IPS DF 4.7 (cell line): ENCODE measurements around the gene KATNAL1.

Experiments
- DNase-seq: peaks from one replicate; pipeline ENCODE4 v3.0.0-alpha.2; 2013; ENCODE audit warnings: low spot score; ENCODE audit errors: extremely low read depth

Gene KATNAL1

DNA sequence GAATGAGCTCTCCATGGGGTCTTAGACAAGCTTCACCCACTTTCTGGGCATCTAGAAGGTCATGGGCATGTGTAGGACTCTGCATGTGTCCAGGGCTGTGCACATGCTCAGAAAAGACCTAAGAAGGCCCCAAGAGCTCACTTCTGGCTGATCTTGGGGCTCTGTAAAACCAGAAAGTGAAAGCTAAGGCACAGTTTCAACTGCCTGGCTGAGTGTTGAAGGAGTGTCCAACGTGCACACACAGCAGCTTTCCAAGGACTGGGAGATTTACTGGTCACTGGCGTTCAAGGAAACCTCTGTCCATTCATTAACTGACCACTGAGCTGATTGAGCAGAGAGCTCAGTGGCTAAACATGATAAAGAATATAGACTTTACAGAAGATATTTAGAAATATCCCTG is 137.9 kb downstream of the KATNAL1 start:
- no peak for DNase-seq

GRCh38 chr13:30165796-30166195 is 141.6 kb downstream of the KATNAL1 start:
- DNase-seq: no peak

- no peak for DNase-seq
These were observed 142.3 kb downstream of the KATNAL1 start for GRCh38 chr13:30165071-30165470.

GRCh38 chr13:30164146-30164545 is 143.2 kb downstream of the KATNAL1 start:
- no peak for DNase-seq

- DNase-seq: no peak
These were observed 143.9 kb downstream of the KATNAL1 start for GRCh38 chr13:30163441-30163840.

DNA sequence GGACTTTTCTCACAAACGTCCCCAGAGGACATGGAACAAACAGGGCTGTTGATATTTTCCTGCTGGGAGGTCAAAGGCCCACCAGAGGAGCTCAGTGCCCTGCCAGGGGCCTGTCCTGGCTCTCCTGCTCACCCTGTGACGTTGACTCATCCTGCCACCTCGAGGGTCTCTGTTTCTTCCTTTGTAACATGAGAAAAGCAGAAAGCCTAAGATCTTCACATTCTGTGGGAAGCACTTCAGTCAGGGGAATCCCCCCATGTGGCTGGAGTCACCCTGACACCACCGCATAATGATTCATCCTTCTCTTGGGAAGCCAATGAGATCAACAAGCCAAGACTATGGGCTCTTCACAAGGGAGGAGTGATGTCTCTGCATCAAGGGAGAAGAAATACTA is 147.9 kb downstream of the KATNAL1 start:
- no peak for DNase-seq

DNA sequence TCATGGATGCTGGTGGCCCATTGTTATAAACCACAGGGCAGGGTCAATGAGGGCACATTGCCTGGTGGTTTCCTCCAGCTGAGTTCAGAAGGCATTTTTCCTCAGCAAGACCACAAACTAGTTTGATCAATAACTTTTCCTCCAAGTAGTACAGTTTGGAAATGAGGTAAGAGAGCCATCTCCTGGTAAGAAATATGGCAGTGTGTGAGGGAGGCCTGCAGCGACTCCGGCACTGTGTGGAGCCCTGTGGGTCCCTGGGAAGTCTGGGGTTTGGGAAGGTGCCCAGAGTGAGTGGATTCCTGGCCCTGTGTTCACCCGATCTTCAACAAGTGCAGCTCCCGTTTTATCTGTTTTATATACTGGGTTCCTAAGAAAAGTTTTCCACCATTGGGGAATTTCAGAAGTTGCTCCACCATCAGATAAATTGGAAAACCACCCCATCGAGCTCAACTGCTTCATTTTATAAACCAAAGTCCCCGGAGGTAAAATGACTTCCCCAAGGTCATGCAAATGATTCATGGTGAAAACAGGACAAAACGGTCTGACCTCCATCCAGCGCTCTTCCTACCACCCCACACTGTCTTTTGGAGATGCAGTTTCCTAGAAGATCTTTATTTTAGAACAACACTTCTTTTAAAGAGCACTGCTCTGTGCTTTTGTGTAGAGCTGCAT is 148.4 kb downstream of the KATNAL1 start:
- DNase-seq: no peak

DNA sequence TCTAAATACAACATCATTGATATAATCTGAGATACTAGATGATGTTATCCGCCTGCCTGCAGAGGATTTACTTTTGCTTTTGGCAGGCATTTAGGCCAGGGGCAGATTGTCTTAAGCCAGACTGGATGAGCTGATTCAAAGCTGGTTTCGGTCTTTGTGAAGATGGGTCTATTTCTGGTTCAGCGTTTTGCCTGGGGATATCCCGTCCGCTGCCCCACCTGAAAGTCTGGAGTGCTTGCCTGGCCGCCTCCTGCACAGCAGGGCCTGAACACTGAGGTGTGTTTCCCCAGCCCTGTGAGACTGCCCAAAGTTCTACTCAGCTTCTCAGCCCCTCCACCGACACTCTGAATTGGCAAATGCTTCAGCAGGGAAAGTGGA is 149.7 kb downstream of the KATNAL1 start:
- DNase-seq: no peak

GRCh38 chr13:30156826-30157615 is 150.3 kb downstream of the KATNAL1 start:
- no peak for DNase-seq

- no peak for DNase-seq
These were observed 151.1 kb downstream of the KATNAL1 start for GRCh38 chr13:30156270-30156669.

- DNase-seq: no peak
These were observed 152.4 kb downstream of the KATNAL1 start for GRCh38 chr13:30154931-30155330.

DNA sequence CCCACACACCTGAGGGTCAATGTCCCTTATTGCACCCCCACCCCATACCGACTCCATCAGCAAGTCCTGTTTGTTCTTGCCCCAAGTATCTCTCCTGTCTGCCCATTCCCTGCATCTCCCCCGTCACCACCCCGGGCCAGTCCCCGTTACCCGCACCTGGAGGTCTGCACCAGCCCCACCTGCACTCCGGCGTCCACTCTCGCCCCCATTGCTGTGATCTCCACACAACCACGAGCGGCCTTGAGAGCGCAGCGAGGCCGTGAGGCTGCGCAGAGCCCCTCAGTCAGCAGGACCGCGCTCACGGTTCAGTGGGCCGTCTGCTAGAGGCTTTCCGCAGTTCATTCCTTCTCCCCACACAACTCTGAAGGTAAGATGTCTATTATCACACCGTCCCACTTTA is 152.8 kb downstream of the KATNAL1 start:
- DNase-seq: no peak

DNA sequence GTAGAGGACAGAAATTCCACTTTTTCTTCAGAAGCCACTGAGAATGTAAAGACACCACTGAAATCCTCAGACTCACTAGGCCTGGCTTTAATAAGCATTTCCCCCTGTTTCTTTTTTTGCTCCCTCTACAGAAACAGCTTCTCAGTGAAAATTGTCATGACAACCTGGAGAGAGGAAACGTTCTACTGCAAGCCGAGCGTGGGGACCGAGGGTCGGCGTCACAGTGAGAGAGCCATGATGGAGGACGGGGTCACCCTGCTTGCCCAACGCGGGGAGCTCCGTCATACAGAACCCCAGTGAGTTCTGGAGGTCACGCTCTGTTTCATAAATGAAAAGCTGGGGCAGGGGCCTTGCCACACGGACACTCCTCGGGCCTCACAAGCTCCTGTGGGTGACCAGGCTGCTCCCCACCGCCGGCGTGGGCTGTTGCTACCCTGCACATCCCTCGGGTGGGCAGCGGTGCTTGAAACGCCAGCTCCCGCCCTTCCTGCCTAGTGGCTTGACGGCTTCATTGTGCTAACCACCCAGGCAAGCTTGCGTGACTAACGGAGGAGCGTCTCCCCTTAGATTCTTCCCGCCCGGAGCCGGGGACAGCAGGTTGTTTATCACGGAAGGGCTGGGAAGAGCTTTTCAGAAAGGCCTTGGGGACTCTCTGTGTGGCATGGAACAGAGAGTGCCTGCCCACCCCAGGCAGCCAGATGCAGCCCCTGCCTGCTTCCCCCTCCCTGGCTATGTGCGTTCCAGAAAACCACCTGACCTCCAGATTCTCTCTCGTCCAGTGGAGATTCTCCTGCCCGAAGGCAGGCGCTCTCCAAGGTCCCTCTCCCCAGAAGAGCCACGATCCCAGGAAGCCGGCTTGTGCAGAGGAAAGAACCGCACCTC is 153.6 kb downstream of the KATNAL1 start:
- DNase-seq: no peak
